Measurements from ENCODE around the gene SULT1A2. TPM values are rescaled to one million over a fixed set of nuclear protein-coding genes. Genes with fewer than 3 reads are reported as not detected.

SULT1A2 gene
- total and polyA plus RNA-seq, 2 of the 13 experiments (the other 11 are each of a cell fraction or from before 2014, with no cell fraction given): 33.0 to 34.2 TPM

DNA sequence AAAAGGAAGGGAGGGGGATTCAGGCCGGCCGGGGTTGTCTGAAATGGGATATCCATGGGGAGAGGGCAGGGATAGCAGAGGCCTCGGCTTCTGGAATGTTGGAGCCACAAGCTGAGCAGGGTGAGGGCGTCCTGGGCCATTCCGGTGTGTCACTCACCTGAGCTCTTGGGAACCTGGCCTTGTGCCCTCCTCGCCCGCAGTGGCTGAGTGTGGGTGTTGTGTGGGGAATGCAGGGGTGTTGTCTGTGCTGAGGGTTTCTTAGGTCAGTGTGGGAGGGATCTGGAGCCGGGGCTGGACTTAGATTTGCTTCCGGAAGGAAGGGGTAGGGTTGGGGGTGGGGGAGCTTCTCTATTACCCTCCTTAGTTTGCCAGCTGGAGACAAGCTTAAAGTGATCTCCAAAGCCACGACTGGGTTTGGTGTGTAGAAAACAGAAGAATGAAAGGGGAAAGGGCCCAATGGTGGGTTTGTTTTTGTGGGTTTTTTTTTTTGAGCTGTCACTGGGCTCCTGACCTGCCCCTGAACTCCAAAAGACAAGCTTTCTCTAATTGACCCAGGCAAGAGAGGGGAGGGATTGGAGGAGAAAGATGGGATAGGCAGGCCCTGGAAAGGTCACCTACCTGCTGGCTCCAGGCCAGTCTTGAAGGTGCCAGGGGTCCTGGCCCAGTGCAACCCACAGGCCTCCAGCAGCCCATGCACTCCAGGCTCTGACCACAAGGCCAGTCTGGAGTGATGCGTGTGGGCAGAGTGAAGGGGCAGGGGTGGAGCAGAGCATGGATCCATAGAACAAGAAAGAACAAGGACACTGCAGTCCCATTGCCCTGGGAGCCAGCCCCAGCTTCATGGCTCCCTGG is at the start of gene SULT1A2 (continued):
- TF ChIP-seq ZMYM4 (CRISPR knock-in tag; IDR thresholded peaks at IDR 0.05): no peak
- no peak; the same call in 1 of the 2 replicates for TF ChIP-seq ZNF230 (CRISPR knock-in tag; IDR thresholded peaks at IDR 0.05)
- TF ChIP-seq ZNF33B (CRISPR knock-in tag; IDR thresholded peaks at IDR 0.05): no peak
- TF ChIP-seq ZBTB34 (CRISPR knock-in tag; IDR thresholded peaks at IDR 0.05): no peak
- no peak; the same call in 1 of the 2 replicates for TF ChIP-seq ZNF629 (CRISPR knock-in tag; conservative IDR thresholded peaks at IDR 0.05)
- TF ChIP-seq ARID5B (CRISPR knock-in tag; IDR thresholded peaks at IDR 0.05): 0 out of 2 replicates have a peak, but pooled peaks have one; percentile 10
- TF ChIP-seq ZNF333 (CRISPR knock-in tag; IDR thresholded peaks at IDR 0.05; ENCODE audit: borderline replicate concordance): no peak
- TF ChIP-seq GTF3A (CRISPR knock-in tag; conservative IDR thresholded peaks at IDR 0.05): no peak
- TF ChIP-seq BRD4 (CRISPR knock-in tag; IDR thresholded peaks at IDR 0.05): no peak
- no peak for TF ChIP-seq MED8 (CRISPR knock-in tag; IDR thresholded peaks at IDR 0.05; ENCODE audit: insufficient replicate concordance)
- no peak for TF ChIP-seq HES4 (CRISPR knock-in tag; IDR thresholded peaks at IDR 0.05; ENCODE audit: borderline replicate concordance)
- no peak; the same call in 1 of the 2 replicates for TF ChIP-seq GATAD2A (CRISPR knock-in tag; IDR thresholded peaks at IDR 0.05)
- TF ChIP-seq ZFP37 (CRISPR knock-in tag; IDR thresholded peaks at IDR 0.05; ENCODE audit: borderline replicate concordance): no peak
- no peak for TF ChIP-seq MTF1 (CRISPR knock-in tag; IDR thresholded peaks at IDR 0.05)
- TF ChIP-seq POLR2G (IDR thresholded peaks at IDR 0.05; ENCODE audit: low read depth, low read length): peak; percentile 80
- no peak for TF ChIP-seq KLF11 (CRISPR knock-in tag; IDR thresholded peaks at IDR 0.05)
- peak; percentile 25; the same call in 1 of the 2 replicates for TF ChIP-seq TAF1 (CRISPR knock-in tag; IDR thresholded peaks at IDR 0.05)
- TF ChIP-seq HOXA7 (CRISPR knock-in tag; IDR thresholded peaks at IDR 0.05): no peak
- TF ChIP-seq CC2D1A (CRISPR knock-in tag; IDR thresholded peaks at IDR 0.05): no peak
- no peak for TF ChIP-seq MXI1 (IDR thresholded peaks at IDR 0.05; ENCODE audit: borderline replicate concordance, low read depth, low read length)
- TF ChIP-seq ZNF691 (CRISPR knock-in tag; IDR thresholded peaks at IDR 0.05; ENCODE audit: borderline replicate concordance, low read depth): no peak
- 0 out of 2 replicates have a peak, but pooled peaks have one; percentile 40 for TF ChIP-seq ZFY (CRISPR knock-in tag; IDR thresholded peaks at IDR 0.05)
- no peak for TF ChIP-seq NRL (CRISPR knock-in tag; IDR thresholded peaks at IDR 0.05; ENCODE audit: borderline replicate concordance)
- no peak for TF ChIP-seq RBAK (CRISPR knock-in tag; IDR thresholded peaks at IDR 0.05)
- no peak for TF ChIP-seq TOE1 (CRISPR knock-in tag; IDR thresholded peaks at IDR 0.05)
- no peak for TF ChIP-seq ZNF619 (CRISPR knock-in tag; IDR thresholded peaks at IDR 0.05)
